Right ventricle myocardium superior (tissue), 1 donor: ENCODE data around the gene TENM3. TPM values are rescaled to one million over a fixed set of nuclear protein-coding genes. Genes with fewer than 3 reads are reported as not detected.

Source experiments
- ATAC-seq: fragments of 200-7000 bp; cut with Tn5 transposase; one replicate; pipeline ENCODE4 v1.9.1; 2020; ENCODE audit warnings: mild to moderate bottlenecking; ENCODE audit not compliant: poor library complexity
- DNase-seq: peaks from one replicate; pipeline ENCODE4 v3.0.0-alpha.2; 2020
- intact Hi-C: fragments of 100-400 bp; cut with DNase I; formaldehyde crosslinking; loops from one replicate; pipeline ENCODE4 v1.11.2; 2022
- total RNA-seq: library from RNA; stranded (reverse); fragmentation: NEBNext Ultra II Directional; extraction: Animal tissue kit (Norgen Biotek cat#: 25700); gene quantifications from one replicate; pipeline ENCODE4 v1.2.1, GENCODE V29; 2021
- donor health status: DM: no; HTN: yes; CAD: no; lungs with severe emphysema.

Gene TENM3
- total RNA-seq, 1 donor from 2014 or later, result 3.0 TPM

DNA sequence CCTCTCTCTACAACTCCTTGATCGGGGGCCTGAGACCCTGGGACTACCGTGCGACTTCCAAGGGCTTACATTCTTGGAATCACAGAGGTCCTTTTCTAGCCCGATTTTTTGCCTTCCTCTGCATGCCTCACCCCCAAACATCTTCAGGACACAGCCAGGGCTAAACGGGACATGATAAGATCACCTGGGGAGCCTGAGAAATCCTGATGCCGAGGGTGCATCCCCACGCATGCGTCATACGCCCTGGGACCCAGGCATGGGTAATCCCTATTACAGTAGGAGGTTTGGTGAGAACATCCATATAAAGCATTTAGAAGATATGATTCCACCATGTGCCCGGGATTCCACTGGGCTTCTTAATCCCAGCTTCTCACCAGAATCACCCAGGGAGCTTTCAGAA lies 596.9 kb downstream of the TENM3 start:
- intact Hi-C loops, result no loop called here
- ATAC-seq (no peak), DNase-seq (no peak)

DNA sequence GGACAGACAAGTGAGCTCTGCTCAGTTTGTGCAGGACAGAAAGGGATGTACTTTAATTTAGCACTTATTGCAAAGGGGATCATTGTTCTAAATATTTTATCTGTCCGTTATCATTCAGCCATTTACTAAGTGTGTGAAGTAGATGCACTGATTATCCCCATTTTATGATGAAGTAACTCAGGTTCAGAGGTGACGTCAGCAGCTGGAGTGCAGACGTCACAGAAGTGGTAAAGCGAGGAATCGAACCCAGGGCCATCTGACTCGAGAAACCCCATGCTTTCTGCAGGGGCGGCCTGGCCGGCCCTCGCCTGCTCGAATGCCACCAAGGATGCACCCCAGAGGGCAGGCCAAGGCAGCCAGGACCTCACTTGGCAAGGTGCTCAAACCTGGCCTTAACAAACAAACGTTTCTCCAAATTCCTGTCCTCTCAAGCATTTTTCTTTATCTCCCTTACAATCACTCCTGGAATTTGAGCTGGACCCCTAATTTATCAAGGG lies 599.0 kb downstream of the TENM3 start:
- ATAC-seq (no peak), DNase-seq (no peak)
- intact Hi-C loops, result no loop called here

DNA sequence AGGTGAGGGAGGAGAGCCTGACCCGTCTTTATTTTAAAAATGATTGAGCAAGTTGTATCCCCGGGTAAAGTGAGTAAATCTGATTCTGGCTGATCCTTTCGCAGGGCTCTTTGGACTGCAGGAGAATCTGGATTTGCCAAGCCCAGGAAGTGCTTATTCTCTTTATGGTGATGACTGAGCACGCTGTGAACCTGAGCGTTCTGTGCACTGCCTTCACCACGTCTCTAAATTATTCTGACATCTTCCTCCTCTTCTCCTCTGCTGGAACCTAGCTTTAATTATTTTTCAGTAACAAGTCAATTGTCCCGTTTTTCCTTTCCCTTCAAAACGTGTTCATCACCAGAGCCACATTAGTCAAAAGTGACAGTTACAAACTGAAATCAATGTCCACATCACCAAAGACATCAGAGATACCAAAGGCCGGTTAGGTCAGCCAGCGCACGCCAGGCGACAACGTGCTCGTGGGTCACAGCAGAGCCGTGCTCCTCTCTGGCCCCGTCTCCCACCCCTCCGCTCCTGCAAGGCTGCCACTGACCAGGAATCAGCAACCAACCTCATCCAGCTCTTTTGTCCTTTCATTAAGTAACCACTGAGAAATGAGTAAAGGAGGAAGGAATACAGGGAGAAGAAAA lies 599.7 kb downstream of the TENM3 start:
- DNase-seq (no peak), ATAC-seq (no peak)
- intact Hi-C loops, result no loop called here

DNA sequence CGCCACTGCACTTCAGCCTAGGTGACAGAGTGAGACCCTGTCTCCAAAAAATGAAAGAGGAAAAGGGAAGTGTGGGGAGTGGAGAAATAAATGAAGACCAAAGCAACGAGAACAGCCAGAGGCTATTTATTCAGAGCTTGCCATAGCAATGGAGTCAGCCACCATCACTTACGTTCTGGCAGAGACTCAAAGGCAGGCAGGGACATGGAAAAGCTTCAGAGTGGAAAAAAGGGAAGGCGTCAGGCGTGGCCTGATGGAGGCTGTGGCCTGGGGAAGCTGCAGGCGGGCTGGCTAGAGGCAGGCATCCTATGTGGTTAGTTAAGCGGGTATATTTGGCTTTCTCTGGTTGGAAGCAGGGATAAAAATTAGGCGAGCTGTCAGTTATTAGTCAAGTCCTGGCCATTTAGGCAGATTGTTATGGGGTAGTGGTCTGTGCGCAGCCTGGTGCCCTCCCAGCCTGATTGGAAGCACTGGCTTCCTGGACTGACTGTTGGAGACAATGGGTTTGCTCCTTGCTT lies 600.7 kb downstream of the TENM3 start:
- DNase-seq, result no peak
- intact Hi-C loops, result no loop called here
- no peak for ATAC-seq

DNA sequence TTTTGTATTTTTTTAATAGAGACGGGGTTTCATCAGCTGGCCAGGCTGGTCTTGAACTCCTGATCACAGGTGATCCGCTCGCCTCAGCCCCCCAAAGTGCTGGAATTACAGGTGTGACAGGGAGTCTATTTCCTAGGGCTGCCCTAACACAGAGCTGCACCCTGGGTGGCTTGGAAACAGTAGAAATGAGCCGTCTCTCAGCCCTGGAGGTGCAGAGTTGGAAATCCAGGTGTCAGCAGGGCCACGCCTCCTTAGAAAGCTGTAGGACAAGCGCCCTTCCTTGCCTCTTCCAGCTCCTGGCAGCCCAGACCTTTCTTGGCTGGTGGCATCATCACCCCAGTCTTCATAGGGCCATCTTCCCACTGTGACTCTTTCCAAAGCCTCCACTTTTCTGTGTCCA lies 602.4 kb downstream of the TENM3 start:
- DNase-seq (no peak), ATAC-seq (no peak)
- intact Hi-C loops, result no loop called here

DNA sequence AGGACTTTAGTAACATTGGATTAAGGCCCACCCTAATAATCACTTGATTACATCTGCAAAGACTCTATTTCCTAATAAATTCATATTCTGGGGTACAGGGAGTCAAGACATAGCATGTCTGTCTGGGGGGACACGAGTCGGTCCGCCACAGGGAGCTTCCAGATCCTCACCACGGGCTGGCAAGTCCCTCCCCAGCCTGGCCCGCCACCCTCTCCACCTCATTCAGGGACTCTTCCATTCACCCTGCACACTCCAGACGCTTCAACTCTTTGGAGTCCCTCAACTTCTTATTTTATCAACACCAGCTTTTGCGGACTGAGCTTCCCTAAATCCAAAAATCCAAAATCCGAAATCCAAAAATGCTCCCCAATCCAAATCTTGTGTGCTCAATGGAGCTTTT lies 602.8 kb downstream of the TENM3 start:
- intact Hi-C loops, result no loop called here
- DNase-seq (no peak), ATAC-seq (no peak)

DNA sequence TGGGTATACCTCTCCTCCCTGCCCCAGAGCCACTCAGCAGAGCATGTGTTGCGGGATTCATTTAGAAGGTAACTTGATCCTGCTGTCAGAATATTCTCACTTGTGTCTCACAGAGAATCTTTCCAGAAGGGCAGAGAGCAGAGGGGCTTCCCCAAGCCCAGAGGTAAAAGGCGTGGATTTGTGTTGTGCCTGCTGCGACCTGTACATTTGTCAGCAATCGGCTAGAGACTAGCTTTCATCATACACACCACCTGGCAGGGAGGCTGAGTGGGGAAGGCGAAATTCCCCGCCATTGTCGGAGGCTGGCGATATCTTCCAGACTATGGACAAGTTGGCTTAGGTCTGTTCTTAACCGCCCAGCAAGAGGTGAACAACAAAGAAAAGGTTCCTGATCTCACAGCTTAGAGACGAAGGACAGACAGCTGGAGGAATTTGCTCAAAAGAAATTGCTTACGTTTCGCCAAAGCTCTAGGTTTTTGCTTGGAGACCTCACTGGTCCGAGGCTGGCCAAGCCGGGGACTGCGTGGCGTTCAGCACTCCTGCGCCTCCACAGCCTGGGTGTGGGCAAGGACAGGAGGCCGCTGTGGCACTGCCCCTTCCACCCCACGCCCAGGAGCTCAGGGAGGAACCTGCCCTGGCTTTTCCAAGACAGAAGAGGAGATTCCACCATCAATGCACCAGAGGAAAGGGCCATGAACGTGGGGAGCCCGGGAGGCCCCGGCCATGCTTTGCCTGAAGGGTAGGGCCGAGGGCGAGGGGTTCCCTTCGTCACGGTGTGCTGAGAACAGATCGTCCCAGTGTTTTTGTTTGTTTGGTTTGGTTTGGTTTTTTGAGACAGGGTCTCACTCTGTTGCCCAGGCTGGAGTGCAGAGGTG lies 604.6 kb downstream of the TENM3 start:
- ATAC-seq, result no peak
- intact Hi-C loops, result no loop called here
- DNase-seq, result no peak

DNA sequence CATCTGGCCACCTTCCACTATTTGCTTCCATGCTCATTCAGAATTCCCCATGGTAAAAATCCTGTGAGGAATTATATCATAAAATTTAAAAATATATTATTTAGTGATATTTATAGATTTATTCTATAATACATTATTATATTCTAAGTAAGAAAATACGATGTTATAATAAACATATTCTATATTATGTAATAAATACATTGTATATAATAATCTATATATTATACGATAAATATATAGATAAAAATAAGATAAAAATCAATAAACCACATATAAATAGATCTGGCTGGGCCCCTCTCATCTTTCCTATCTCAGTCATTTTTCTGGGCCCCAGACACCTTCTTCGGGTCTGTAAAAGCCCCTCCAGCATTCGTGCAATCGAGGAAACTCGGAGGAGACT lies 605.5 kb downstream of the TENM3 start:
- ATAC-seq (no peak), DNase-seq (no peak)
- intact Hi-C loops, result no loop called here
